HG02623 (cell line): ENCODE measurements around the gene ZSWIM7.

ENCODE experiments used
- ATAC-seq: cut with Tn5 transposase; IDR thresholded peaks from one replicate; pipeline ENCODE4 v1.9.1; 2021; ENCODE audit warnings: moderate library complexity; ENCODE audit not compliant: unreplicated experiment

The ZSWIM7 gene, protein sequence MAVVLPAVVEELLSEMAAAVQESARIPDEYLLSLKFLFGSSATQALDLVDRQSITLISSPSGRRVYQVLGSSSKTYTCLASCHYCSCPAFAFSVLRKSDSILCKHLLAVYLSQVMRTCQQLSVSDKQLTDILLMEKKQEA

DNA sequence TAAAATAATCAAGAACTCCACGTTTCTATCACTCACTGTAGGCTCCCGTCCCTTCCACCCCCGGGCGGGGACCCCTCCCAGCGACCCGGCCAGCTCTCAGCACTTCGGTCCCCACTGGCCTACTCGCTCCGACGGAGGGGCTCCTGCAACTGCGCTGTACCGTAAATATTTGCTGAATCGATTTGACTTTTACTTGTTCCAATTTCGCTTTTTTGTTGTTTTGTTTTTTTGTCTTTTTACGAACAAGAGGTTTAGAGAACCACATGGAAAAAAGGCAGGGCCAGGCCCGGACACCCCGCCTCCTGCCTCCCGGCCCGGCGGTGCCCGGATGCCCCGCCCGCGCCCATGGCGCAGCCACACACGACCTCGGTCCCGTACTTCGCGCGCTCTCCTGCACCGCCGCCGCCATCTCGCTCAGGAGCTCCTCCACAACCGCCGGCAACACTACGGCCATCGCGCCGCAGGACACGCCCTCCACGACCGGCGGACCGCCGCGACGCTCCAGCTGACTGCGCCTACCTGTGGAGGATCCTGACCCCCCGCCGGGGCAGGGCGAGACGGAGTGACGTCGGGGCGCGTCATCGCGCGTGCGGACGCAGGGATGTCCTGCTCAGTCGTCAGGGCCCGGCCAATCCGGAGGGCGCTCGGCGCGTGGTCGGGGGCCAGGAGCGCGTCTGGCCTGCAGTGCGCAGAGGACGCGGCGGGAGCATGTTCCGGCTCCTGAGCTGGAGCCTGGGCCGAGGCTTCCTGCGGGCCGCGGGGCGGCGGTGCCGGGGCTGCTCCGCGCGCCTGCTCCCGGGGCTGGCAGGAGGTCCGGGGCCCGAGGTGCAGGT, at the start of gene ZSWIM7, which contains the start of gene TTC19:
ZSWIM7 (minus strand) TSS at position 564 of the 833 bp plus-strand sequence; CDS start at position 454, 110 bp downstream.
TTC19 (plus strand) TSS at position 684 of the 833 bp plus-strand sequence; CDS start at position 709, 25 bp downstream.
- peak; percentile 89 for ATAC-seq

DNA sequence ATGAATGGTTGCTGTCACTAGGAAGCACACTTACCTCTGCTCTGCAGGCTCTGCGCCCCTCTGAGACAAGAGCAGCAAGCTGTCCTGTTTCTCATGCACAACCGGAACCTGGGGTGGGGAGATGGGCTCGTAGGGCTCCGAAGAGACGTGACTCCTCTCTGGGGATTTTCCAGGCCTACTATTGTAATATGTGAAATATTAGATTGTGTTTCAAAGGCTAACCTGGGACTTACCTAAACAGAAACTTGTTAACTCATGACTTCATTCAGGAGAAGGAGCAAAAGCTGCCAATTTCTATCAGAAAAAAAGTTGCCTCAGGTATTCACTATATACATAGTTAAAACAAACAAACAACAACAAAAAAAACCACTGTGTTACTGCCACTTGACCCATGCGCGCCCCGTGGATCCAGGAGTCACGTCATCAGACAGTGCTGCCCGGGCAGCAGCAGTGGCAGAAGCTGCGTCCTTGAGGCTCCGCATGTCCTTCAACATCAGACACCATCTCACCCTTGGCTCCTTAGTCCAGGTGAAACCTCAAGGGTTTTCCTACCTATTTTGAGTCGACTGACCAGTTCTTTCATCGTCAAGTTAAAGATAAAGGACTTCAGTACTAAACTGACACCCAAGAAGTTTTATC, 49.4 kb upstream of the ZSWIM7 start:
- no peak for ATAC-seq

DNA sequence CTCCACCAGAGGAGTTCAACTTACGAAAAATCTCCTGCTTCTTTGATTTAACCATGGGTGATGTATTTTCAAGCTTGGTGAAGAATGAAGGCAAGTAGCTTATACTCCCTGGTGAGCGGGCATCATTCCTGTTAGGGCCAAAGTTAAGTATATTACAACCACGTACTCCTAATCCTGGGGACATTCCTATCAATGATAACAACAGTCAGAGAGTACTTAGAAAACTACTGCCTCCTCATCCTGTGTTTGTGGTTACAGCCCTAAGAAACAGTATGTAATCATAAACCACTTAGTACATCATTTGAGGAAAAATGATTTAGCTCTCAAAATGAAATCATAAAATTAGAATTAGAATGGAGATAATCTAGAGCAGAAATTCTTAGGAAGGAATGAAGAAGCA, 47.5 kb upstream of the ZSWIM7 start:
- no peak for ATAC-seq

DNA sequence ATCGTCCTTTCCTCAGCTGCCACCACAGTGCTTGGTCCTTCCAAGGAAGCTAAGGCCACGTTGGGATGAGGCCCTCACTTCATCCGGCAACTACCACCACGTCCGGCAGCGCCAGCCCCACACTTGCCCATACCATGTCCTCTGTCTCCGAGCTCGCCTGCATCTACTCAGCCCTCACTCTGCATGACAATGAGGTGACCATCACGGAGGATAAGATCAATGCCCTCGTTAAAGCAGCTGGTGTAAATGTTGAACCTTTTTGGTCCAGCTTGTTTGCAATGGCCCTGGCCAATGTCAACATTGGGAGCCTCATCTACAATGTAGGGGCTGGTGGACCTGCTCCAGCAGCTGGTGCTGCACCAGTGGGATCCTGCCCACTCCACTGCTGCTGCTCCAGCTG, 45.0 kb upstream of the ZSWIM7 start:
- ATAC-seq: no peak

DNA sequence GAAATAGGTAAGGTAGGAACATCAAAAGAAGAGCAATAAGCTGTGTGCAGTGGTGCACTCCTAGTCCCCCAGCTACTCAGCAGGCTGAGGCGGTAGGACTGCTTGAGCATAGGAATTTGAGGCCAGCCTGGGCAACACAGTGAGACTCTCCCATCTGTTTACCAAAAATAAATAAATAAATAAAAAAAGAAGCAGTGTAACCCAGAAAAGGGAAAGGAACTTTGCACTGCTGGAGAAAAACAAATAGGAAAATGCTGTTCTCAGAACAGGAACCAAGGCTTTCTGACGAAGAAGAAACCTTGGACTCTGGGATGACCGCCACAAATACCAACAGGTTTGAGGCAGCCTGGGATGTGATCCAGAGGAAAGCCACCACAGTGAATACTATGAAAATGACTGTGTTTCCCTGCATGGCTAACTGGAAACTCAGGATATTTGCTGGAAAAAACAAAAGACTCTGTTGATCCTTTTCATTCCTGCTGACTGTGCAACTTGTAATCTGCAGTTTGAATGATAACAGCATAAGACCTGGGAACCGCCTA, 41.3 kb upstream of the ZSWIM7 start:
- no peak for ATAC-seq

DNA sequence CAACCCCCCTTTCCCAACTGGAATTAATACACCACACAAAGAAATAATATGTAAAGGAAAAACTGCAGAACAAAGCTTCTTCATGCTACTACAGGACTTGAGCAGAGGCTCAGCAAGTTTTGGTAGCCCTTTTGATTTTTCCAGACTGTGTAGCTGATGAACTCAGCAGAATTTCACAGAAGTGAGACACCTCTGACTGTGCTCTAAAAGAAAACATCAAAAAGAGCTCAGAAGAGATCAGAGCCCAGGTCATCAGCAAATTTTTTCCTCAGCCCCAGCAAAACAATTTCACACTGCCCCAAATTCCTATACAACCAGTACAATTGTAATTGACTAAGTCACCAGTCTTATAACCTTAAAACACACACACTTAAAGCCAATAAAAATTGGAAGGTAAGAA, 38.1 kb upstream of the ZSWIM7 start:
- ATAC-seq: no peak

DNA sequence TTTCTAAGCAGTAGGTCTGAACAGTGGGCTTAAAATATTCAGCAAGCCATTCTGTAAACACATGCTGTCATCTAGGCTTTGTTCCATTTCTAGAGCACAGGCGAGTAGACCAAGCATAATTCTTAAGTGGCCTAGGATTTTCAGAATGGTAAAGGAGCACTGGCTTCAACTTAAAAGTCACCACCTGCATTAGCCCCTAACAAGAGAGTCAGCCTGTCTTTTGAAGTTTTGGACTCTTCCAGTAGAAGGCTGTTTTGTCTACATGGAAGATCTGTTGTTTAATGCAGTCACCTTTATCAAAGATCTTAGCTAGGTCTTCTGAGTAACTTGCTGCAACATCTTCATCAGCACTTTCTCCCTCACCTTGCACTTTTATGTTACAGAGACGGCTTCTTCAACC, 36.8 kb upstream of the ZSWIM7 start:
- ATAC-seq: no peak

DNA sequence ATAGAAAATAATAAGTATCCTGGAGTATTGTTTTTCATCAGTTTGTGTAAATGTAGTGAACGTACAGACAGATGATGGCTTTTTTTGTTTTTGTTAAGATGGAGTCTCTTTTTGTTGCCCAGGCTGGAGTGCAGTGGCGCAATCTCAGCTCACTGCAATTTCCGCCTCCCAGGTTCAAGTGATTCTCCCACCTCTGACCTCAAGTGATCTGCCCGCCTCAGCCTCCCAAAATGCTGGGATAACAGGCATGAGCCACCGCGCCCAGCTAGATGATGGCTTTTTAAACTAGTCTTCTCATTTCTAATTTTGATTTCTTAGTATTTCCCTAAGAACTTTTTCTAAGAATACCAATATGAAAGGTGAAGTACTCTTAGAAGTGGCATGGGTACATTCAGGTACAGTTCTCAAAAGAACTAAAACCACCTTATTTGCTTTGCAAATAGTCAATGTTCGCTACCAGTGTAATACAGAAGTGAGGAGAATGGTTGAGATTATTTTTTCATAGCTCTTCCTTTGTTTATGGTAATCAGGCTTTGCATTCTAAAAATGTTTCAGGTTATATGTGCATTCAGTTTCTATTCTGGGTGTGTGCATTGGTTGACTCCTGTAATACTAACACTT, 34.3 kb upstream of the ZSWIM7 start:
- ATAC-seq: no peak

DNA sequence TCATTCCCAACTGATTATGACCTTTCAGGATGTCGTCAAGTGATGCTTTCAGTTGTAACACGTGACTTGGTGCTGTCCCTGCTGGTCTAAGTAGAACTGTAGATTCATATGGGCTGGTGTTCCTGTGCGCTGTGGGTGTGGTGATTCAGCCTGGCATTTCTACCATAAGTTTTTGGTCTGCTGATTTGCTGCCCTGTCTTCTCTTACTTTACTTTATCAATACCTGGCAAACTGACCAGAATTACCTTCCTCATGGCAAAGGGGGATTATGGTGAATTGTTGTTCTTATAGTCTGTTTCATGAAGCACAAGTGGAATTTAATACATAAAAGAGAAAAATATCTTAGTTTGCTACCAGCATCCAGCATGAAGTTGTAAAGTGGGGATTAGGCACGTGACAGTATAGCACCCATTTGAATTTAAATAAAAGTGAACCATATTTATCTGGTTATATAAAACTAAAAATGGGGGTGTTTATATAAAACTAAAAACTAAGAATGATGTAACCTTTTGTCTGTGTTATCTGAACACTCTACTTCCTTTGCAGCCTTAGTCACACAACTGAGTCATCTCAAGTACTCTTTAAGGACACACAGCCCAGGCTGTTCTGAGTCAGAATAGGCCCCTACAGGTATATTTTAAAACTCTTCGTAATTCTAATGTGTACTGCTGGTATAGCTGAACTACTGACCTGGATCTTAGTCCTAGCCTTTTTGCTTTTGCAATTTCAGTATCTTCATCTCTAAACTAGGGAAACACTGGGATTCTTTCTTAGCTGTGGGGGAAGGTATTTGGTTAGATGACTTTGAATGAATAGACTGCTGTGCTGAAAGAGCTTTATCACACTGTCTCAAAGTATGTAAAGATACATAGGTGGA, 28.4 kb upstream of the ZSWIM7 start:
- peak; percentile 82 for ATAC-seq

DNA sequence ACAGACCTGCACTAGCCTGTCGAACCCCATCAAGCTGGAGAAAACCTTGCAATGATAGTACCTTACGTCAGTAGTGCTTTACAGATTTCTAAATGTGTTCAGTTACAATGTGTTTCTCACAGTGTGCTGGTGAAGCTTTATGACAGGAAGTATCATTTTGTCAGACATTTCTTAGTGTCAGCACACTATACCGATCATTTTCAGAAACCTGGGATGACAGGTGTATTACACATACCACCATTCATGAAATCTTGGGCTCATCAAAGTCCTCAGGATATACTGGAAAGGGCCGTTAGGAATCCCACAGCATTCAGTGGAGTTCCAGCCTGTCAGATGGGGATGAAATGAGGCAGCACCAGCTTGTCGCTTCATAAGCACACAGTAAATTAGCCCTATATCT, 27.4 kb upstream of the ZSWIM7 start:
- no peak for ATAC-seq

DNA sequence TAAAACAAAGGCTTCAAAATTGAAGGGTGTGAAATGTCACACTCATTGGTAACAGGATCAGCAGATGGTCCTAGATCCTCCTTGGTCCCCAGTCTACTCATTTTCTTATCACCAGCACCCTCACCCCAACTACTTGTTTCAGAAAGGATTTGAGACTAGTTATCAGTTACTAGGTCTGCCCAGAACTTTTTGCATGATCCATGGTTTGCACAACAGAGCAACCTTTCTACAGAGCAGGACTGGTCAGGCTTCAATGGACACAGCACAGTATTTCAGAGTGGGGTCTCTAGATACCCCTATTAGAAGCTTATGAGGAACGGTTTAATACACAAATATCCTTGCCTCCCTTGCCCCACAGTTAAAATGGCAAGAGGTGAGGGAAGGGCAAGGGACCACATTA, 25.7 kb upstream of the ZSWIM7 start:
- no peak for ATAC-seq

DNA sequence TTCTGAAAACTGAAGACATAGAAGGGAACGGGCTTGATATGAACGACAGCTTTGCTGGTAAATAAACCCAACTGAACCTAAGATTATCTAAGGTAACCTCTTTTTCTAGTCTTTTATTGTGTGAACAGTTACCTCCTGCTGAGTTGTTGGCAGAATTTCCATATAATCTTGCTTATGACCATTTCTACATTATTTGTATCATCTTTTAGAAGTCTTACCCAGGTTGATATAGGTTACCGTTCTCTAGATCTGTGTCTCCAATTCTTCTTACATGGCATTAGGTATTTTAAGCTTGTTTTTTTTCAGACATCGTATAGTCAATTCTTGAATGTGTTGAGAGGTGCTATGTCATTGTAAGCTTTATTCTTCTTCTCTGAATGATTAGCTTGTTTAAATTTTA, 24.4 kb upstream of the ZSWIM7 start:
- no peak for ATAC-seq

DNA sequence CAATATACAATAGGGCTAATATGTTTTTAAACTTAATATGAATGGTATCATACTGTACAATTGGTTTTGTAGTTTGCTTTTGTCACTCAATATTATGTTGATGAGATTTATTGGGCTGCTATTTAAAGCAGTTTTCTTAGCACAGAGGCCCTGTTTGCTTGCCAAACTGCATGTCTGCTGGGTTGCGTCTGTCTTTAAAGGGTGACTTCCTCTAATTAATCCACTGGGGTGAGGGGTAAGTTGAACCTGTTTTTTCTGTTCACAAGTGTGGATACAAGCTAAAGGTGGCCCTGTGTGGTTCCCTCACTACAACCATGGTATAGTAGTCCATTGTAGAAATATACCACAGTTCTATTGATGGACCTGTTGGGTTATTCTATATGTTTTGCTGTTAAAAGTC, 19.8 kb upstream of the ZSWIM7 start:
- no peak for ATAC-seq

DNA sequence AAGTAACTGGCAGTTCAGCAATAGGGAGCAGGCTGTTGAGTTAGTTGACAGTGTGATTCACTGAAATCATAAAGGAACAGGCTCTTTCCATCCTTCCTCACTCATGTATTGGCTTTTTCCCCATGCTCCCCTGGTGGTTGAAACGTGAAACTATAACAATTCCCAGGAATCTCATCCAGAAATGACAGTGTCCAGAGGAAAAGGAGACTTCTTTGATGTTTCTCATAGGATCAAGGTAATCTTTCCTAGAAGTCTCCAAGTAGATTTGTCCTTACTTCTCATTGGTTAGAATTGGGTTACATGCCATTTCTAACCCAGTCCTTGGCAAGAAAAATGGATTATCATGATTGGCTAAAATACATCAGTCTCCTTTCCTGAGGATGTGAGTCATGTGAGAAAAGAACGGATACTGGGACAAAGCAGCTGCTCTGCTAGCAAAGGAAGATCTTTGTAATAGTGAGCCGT, 14.5 kb upstream of the ZSWIM7 start:
- no peak for ATAC-seq

DNA sequence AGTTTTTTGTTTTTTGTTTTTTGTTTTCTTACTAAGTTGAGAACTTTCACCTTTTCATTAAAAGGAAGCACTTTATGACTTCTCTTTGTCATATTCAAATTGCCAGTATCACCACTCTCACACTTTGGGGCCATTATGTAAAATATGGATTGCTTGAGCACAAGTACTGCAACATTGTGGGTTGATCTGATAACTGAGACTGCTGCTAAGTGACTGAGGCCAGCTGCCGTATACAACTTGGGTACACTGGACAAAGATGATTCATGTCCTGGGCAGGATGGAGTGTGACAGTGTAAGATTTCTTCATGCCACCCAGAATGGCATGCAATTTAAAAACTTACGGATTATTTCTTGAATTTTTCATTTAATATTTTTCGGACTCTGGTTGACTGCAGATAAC, 7.9 kb upstream of the ZSWIM7 start:
- ATAC-seq: no peak

DNA sequence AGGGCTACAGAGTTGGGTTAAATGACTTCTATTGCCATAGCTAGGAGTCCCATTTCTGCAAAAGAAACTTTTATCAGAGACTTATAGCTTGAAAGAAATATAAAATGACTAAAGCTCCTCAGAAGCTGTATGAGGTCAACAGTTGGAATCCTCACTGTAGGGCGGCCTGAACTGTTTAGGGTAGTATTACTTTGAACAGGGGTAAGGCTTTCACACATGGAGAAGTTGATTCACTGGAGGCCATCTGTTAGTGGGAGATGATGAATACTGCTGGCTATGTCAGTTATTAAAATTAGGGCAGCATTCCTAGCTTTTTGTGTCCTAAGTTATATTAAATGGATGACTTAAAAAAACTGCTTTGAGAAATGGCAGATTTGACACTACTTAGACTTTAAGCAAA, 6.1 kb upstream of the ZSWIM7 start:
- ATAC-seq: no peak

DNA sequence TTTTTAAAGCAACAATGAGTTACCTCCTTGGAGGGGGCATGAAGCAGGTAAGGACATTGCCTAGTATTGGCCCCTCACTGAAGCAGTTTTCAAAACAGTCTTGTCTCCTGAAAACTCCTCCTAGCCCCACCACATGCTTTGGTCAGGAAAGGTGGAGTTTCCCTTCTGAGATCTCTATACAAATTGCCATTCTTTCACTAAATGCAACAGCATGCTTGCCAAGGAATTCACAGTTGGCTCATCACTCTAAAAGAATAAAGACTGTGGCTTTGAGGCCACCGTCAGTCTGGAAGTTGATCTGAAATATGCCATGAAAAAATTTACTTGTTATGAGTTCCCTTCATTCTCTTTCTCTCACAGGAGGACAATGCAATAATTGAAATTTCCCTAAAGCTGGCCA, 4.3 kb upstream of the ZSWIM7 start:
- ATAC-seq: no peak

DNA sequence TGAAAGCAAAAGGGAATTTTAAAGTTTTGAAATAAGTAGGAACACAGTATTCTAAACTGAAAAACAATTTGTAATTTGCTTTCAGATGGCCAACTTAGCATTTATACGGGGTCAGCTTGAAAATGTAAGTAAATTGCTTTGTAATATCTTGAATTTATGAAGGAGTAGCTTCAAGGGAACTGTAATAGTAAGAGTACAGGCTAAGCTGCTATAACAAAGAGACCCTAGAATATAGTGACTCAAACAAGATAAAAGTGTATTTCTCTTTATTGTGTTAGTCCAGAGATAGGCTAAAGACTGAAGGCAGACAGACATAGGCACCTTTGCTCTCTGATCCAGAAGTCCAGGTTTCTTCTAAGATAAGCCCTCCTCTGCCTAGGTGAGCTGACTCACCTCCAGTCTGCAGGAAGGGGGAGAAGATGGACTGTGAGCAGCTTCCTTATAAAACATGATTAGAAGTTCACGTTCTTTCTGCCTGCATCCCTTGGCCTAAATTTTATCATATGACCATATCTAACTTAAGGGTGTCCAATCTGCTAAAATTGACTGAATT, 3.3 kb upstream of the ZSWIM7 start:
- ATAC-seq: no peak

DNA sequence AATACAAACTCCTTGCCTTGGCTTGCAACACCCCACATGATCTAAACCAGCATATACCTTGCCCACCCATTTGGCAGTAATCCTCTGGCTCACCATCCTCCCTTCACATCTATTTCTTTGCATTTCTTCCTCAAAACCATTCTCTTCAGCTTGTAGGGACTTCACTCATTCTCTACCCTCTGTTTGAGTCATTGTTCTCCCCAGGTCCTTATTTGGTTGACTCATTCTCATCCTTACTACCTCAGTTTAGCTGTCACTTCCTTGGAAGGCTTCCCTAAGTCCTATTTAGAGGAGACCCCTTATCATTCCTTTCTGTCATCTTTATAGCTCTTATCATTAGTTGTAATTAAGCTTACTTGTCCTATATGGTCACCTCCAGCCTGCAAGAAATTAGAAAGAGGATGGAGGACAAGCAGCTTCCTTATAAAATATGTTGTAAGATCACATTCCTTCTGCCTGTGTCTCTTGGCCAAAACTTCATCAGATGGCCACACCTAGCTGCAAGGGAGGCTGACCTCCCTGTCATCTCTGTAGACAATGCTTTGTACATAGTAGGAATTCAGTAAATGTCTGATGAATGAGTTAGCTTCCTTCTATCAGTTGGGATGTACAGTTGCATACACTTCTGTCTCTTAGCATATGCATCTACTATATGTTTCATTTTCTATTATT, 1.9 kb upstream of the ZSWIM7 start:
- ATAC-seq: no peak
